DMS114 treated with DMSO at 0.1 percent for 48 hours (cell line): ENCODE measurements around the gene SPACA7.
"Not testable (repeated sequence)": the region's sequence is repeated elsewhere in the genome, so short reads cannot be mapped to it uniquely, and the experiment has no call there.

Source experiments
- DNase-seq: peaks from one replicate; lab custom pipeline; 2025; ENCODE audit not compliant: unreplicated experiment; lab: John Stamatoyannopoulos, UW

SPACA7 gene

GRCh38 chr13:112416647-112417046 is 40.5 kb downstream of the SPACA7 start:
- no peak for DNase-seq

DNA sequence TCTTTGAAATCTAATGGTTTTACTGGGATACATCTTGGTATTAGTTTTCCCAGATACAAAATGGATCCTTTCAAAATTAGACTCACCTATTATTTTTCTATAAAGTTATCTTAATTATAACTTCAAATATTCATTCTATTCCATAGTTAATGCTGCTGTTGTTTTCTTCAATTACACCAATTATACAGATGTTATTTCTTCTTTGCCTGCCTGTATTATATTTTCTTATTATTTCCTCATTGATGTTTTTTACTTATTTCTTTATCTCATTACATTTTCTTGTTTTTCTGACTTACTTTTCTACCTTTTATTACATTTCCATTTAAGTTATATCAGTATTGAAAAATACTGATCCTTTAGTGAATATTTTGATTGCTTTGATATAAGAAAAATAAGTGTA is 40.9 kb downstream of the SPACA7 start:
- no peak for DNase-seq

DNA sequence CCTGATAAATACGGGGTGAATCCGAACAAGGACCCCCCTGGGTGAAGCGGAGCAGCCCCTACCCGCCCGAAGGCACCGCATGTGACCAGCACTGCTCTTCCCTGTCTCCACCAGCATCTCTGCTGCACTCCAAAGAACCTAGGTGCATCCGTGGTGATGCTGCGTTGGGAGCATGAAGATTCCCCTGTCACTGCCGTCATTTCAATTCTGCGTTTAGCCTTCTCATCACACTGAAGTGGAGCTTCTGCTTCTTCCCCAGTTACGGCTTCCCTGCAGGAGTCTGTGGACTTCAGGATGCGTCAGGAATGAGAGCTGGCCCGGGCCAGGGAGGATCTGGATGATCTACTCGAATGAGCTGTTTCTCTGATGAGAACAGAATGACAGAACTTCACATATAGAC is 47.9 kb downstream of the SPACA7 start:
- DNase-seq, result no peak

DNA sequence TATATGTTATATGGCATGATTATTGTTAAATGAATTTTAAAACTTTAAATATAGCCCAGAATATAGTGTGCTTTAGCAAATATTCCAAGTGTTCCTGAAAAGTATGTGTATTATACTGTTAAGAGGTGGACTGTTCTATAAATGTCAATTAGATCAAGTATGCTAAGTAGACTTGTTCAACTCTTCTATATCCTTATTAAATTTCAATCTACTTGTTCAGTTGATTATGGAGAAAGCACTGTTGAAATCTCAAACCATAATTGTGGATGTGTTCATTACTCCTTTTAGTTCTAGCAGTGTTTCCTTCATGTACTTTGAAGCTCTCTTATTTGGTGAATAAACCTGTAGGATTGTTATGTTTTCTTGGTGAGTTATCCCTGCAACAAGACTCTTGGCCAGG is 52.5 kb downstream of the SPACA7 start:
- no peak for DNase-seq

DNA sequence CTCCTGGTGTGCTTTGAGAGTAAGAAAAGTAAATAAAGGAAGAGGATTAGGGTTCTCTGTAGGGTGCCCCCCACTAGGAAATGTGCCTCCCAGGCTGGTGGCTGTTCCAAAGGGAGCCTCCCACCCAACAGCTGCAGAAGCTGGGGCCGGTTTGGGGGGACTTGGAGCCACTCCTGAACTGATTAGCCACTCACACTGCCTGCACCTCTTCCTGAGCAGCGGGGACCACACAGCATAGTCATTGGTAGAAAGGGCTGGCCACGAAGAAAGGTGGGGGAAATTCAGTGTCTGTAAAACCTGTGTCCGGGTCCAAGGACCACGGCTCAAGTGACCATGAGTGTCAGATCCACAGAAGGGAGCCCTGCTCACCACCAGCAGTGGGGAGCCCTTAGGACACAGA is 55.6 kb downstream of the SPACA7 start:
- DNase-seq, result no peak

DNA sequence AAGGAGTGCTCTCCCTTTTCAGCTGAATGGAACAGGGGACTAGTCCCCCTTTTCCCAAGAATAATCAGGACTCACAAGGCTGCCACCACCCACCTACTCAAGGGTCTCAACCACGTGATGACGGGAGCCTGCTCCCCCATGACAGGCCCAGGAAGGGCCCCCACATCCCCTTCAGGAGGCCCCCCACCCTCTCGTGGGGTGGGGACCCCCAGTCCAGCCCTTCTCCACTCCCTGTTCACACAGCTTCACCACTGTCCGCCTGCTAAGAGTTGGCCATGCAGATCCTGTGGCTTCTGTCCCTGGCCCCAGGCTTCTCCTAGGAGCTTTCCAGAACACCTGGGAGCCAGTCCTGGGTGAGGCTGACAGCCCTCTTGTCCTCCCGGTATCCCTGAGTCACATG is 56.6 kb downstream of the SPACA7 start:
- DNase-seq, result not testable (repeated sequence)

DNA sequence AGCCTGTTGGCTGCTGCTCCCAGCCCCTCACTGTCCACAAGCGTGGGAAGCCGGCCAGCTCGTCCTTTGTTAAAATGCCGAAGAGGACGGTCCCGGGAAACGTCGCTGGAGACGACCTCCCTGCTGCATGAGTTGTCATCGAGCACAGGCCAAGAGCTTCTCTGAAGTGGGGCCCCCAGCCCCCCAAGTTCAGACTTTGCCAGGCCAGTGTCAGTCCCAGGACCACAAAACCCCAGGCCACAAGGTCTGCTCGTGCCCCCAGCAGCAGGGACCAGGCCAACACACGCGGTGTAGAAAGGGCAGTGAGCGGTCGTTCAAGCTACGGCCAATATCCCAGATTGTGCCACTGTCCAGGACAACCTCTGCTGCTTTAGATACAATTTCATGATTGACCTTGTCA is 57.4 kb downstream of the SPACA7 start:
- DNase-seq, result not testable (repeated sequence)

- DNase-seq, result no peak
Measured at GRCh38 chr13:112434032-112434431, 57.9 kb downstream of the SPACA7 start.

DNA sequence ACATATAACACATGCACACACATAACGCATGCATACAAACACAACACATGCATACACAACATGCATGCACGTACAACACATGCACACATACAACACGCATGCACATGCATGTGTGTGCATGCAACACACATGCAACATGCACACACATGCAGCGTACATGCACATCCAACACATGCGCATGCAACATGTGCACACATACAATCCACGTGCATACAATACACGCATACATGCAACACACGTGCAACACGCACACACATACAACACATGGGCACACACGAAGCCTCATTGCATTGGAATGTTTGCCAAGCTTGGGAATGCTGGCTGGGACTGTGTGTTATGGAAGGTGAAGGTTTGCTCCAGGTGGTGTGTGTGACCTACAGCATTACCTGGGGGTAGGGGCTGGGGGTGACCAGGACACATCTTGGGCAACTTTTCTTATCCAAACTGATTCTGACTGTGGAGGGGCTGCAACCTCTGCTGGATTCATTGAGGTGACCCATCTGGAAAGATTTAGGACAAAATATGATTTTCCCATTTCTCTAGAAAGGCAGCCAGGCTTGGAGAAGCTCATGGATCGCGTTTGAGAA is 58.9 kb downstream of the SPACA7 start:
- DNase-seq, result no peak

- no peak for DNase-seq
Measured at GRCh38 chr13:112435973-112436372, 59.8 kb downstream of the SPACA7 start.

DNA sequence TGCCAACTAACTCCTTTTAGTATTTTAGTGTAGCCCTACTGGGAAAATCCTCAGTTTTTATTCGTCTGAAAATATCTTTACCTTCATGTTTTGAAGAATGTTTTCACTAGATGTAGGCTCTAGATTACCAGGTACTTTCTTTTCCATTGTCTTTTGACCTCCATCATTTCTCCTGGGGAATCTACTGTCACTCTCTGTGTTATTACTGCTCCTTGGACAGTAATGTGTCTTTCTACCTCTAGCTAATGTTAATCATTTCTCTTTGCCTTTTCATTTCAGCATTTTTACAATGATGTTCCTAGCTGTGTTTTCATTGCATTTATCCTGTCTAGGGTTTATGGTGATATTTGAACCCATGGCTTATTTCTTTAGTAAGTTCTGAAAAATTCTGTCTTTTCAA is 61.9 kb downstream of the SPACA7 start:
- DNase-seq, result no peak

DNA sequence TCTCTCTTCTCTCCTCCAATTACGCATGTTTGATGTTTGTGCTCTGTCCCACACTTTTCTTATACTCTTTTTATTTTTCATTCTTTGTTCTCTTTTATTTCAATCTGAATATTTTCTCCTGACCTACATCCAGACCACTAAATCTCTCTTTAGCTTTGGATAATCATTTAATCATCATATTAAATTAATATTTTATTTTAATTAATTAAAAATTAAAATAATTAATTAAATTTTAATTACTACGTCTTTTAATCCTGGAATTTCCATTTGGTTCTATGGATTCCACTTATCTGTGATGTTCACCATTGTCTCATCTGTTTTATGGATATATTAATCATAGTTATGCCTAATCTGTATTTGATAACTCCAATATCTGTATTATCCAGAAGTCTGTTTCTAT is 62.4 kb downstream of the SPACA7 start:
- DNase-seq, result no peak

GRCh38 chr13:112441226-112441625 is 65.1 kb downstream of the SPACA7 start:
- DNase-seq, result no peak

DNA sequence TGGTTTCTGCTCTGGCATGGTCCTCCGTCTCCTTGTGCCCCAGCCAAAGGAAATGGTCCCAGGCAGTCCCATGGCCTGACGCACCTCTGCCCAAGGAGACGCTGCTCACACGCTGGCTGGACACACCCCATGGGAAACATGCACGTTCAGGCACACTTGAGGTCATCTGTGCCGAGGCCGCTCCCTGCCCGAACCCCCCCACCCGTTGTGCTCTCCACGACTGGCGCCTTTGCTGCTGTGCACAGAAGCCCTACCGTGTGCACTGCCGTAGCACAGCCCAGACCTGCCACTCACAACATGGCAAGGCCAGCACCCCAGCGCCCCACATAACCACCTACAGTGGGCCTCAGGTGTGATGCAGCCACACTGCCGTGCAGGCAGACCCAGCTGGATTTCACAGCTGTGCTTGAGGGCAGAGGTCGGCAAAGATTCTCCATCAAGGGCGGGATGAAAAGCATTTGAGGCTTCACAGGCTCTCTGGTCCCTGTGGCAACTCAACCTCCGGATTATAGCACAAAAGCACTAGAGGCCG is 65.7 kb downstream of the SPACA7 start:
- DNase-seq, result no peak

GRCh38 chr13:112442483-112443090 is 66.4 kb downstream of the SPACA7 start:
- DNase-seq, result no peak

- DNase-seq, result no peak
Measured at GRCh38 chr13:112443191-112443994, 67.2 kb downstream of the SPACA7 start.

DNA sequence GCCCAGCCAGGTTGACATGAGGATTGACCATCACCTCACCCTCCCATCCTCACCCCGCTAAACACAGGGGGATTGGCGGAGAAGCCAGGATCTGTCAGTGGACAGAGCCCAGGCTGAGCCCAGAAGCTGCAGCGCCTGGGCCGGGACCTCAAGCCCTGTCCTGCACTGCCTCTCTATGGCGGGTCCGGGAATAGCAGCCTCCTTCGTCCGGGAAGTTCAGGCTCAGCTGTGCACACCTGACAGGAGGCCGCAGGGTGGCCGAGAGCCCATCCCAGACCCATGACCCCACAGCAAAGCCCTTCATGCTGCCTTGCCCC is 67.8 kb downstream of the SPACA7 start:
- DNase-seq, result peak; percentile 17

DNA sequence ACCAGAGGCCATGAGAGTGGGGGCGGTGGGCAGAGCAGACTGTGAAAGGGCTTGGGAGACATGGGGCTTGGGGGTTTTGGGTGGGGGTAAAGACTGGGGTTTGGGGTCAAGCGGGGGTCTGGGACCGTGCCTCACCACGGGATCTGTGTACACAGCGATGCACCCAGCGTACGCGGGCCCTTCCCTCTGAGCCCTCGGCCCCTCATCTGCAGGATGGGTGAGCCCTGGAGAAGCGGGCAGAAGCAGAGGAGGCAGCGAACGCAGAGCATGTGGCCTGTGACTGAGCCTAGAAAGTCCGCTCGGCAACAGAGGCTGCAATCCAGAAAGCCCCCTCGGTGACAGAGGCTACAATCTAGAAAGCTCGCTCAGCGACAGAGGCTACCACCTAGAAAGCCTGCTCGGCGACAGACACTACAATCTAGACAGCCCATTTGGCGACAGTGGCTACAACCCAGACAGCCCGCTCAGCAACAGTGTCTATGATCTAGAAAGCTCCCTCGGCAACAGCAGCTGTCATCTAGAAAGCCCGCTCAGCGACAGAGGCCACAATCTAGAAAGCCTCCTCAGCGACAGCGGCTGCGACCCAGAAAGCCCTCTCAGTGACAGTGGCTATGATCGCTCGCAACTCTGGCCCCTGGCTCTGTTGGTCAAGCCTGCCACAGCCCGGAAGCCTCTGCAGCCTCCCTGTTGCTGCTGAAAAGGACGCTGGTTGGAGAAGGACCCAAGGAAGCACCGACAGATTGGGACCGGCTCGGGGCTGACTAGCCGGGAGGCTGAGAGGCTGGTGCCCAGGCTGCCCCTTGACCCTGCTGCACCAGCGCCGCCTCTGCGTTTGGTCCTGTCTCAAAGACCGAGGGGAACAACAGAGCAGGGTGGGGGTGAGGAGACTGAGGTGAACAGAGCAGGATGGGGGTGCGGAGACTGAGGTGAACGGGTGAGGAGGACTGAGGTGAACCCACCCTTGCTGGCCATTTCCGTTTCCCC is 68.6 kb downstream of the SPACA7 start:
- no peak for DNase-seq

- no peak for DNase-seq
Measured at GRCh38 chr13:112445411-112446271, 69.5 kb downstream of the SPACA7 start.

- no peak for DNase-seq
Measured at GRCh38 chr13:112446347-112446861, 70.2 kb downstream of the SPACA7 start.
